A673 (cell line): ENCODE measurements around the gene MAP3K5.

Source experiments
- CTCF ChIP-seq: fragments of 300-800, 200-600 bp; sonication (generic); conservative IDR thresholded peaks from 2 replicates; pipeline ENCODE4 v1.5.1; 2017; ENCODE audit warnings: low read depth, mild to moderate bottlenecking, antibody characterized with exemption, low read length, moderate library complexity, mixed read lengths
- EZH2 ChIP-seq: fragments of 200-600 bp; sonication (generic); IDR thresholded peaks from 2 replicates; pipeline ENCODE4 v1.6.1; 2017; ENCODE audit warnings: borderline replicate concordance, low read depth, mild to moderate bottlenecking, mixed read lengths, antibody characterized with exemption, low read length; ENCODE audit not compliant: poor library complexity, severe bottlenecking

- no peak for TF ChIP-seq EZH2
- no peak for TF ChIP-seq CTCF
Measured at GRCh38 chr6:136666041-136666440, 126.2 kb downstream of the MAP3K5 start.
